NCI-H1930 (cell line): ENCODE data around the gene HHIP.

ENCODE experiments used
- DNase-seq, 2 experiments: peaks; one replicate each; lab custom pipeline; 2025; lab: John Stamatoyannopoulos, UW

Gene HHIP, protein sequence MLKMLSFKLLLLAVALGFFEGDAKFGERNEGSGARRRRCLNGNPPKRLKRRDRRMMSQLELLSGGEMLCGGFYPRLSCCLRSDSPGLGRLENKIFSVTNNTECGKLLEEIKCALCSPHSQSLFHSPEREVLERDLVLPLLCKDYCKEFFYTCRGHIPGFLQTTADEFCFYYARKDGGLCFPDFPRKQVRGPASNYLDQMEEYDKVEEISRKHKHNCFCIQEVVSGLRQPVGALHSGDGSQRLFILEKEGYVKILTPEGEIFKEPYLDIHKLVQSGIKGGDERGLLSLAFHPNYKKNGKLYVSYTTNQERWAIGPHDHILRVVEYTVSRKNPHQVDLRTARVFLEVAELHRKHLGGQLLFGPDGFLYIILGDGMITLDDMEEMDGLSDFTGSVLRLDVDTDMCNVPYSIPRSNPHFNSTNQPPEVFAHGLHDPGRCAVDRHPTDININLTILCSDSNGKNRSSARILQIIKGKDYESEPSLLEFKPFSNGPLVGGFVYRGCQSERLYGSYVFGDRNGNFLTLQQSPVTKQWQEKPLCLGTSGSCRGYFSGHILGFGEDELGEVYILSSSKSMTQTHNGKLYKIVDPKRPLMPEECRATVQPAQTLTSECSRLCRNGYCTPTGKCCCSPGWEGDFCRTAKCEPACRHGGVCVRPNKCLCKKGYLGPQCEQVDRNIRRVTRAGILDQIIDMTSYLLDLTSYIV

DNA sequence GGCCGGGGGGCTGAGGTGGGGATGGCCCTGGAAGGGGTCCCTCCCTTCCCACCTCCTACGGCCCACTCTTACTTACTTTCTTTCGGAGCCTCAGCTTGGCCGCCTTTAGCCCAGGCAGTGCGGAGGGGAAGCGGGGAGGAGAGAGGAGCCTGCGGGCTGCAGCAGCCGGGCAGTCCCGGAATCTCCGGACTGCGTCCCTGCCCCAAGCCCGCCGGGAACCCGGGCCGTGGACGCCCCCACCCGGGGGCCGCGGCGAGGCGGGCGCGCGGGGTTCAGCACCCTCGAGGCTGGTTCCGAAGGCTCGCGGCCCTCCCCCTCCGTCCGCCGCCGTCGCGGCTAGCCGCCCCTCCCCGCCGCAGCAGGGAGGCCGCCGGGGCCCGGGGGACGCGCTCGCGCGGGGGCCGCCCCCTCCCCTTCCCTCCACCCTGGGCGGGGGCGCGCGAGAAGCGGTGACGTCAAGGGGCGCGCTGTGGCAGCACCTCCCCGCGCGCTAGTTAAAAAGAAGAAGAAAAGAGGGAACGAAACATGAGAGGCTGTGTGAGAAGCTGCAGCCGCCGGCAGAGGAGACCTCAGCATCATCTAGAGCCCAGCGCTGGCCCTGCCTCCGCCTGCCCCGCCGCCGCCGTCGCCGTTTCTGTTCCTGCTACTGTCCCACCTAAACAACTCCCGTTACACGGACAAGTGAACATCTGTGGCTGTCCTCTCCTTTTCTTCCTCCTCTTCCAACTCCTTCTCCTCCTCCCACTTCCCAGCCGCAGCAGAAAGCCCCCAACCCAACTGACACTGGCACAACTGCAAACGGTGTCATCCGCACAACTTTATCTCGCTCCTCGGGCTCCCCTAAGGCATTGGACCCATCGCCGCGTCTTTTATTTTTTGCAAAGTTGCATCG is at the start of gene HHIP:
TSS of gene HHIP (plus strand) at position 526 of the 892 bp plus-strand sequence. CDS start 520 bp downstream, outside the sequence.
- peak in 1 of 2 experiments; percentile 20 for DNase-seq

DNA sequence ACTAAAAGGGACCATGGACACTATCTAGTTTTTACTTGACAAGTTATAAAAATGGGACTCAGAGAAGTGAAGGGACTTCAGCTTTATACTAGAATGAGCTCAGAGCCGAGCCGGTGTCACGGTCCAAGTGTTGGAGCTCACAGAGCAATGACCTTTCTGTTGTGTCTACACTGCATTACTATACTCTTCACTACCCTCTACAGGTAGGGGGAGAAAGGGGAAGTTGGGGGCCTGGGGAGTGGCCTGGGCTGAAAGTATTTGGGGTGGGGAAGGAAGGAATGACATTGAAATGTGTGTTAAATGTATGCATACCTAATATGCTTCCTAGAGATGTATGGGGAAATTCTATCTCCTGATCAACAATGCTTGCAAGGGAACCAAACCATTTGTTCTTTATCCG is 48.8 kb upstream of the HHIP start:
- no peak for DNase-seq

DNA sequence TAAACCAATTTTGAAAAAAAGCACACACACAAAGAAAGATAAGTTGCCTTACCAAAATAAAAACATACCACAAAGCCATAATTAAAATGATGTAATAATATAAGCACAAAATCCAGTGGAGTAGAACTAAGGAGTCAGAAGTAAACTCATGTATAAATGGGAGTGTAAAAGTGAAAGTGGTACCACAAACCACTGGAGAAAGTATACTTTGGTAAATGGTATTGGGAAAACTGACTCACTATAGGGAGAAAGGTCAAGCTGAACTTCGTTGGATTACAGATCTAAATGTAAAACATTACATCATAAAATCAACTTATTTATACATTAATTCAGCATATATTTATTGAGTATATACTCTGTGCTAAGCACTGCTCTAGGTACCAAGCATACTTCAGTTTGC is 46.3 kb upstream of the HHIP start:
- DNase-seq: no peak

DNA sequence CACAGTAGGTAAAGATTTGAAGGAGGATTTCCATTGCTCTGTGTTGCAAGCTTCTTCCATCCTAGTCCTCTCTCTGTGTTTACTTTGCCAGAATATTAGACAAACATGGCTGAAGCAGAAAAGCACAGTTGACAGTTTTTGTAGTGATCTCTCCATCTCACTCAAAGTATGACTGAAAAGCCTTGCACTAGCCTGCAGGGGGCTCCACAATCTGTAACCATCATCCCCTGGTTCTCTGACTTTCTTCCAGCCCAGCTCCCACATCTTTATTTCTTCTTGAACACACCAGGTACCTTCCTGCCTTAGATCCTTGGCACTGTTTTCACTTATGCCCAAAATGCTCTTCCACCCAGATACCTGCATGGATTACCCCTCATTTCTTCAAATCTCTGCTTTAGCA is 34.1 kb upstream of the HHIP start:
- DNase-seq: no peak

DNA sequence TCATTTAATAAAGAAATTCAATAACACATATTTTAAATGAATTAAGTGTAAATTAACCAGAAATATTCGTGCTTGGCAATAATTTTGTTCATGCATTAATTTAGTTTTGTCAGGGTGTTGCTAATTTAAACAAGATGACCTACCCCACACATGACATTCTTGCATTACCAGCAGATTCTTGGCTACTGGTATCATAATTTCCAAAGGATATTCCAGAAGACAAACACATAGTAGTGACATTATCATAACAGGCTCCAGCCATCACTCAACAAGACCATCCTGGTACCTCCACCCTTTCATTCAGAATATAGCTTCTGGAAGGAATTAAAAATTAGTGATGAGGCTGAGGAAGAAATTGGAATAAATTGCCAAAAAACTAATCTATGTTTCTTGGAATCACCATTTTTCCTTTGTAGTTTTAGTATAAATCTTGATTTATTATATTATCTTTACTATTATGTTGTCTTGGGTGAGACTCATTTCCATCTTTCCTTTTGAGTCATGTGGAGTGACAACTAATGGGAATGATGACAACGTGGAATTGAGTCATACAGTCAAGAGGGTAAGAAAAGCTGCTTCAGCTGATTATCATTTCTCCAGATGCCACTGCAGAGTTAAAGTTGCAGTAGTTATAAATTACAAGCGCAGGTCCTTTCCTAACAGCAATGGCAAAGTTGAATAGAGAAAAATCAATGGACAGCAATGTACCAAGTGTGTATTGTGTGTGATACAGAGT is 30.9 kb upstream of the HHIP start:
- DNase-seq: no peak

DNA sequence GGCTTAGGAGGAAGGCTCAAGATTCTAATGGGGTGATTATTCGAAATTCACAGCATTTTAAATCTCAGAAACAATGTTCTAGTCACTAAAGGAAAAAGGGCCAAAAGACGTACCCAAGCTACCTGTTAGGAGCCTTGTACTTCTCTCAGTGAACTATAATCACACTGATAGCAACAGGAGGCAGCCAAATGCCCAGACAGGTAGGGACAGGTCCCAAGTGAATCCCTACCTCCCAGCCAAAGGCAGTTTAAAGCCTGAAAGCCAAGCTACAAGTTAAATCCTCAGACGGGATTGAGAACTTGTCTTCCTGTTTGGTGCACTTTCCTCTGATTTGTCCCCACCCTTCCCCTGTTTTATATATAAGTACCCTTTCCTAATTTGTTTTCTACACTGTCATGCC is 24.3 kb upstream of the HHIP start:
- no peak for DNase-seq

DNA sequence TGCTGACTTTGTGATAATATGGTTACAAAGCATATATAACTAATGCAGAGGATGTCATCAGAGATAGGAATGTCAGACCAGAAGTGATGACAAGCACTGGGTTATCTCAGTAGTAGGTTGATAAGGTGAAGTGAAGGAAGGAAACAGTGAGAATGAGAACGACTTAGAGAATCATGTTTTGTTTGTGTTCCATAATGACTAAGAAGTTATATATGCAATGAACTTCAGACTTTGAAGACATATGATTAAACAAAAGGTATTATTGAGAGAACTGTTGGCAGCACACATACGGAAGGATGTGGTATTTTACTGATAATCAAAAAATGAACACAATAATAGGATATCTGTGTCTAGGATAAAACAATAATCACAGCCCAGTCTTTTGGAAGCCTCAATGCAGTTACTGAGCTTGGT is 18.3 kb upstream of the HHIP start:
- no peak for DNase-seq

DNA sequence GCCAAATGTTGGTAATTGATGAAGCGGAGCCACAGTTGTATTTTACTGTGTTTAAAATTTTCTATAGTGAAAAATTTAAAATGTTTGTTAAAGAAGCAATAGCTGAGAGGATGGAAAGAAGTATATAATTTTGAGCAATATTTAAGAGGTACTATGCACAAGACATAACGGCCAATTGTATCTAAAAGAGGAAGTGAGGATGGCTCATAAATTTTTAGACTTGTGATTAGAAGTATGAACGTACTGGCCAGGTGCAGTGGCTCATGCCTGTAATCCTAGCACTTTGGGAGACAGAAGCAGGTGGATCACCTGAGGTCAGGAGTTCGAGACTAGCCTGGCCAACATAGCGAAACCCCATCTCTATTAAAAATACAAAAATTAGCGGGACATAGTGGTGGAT is 12.7 kb upstream of the HHIP start:
- no peak for DNase-seq

DNA sequence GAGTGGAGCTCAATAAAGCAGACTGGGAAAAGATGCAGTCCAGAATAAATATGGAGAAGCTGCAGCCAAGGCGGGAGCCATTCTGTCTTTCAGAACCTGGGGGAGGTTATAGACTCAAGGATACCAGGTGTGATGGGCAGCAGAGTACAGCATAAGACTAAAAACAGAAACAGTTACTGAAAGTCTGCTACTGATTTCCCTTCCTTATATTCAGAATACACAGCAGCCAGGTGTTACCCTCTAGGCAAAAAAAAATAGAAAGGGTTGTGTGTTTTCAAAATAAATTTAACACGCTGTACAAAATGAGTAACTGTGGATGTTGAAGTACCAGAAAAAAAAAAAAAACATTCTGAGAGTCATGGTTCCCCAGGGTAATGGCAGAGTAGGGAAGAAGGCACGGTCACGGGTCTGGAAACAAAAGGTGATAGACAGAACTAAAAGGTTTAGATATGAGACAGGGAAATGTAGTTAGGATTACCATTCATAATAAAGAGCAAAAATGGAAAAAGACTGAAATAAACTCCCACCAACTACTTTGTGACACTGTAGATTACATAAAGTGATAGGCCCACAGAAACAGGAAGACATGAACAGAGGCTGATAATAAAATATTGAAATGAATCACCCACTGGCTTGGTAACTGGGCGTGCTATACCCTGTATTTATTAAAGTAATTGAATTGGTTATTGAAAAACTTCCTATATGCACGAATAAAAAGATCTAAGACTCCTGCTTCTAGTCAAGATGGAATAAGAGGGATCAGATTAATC is 10.8 kb upstream of the HHIP start:
- no peak for DNase-seq

DNA sequence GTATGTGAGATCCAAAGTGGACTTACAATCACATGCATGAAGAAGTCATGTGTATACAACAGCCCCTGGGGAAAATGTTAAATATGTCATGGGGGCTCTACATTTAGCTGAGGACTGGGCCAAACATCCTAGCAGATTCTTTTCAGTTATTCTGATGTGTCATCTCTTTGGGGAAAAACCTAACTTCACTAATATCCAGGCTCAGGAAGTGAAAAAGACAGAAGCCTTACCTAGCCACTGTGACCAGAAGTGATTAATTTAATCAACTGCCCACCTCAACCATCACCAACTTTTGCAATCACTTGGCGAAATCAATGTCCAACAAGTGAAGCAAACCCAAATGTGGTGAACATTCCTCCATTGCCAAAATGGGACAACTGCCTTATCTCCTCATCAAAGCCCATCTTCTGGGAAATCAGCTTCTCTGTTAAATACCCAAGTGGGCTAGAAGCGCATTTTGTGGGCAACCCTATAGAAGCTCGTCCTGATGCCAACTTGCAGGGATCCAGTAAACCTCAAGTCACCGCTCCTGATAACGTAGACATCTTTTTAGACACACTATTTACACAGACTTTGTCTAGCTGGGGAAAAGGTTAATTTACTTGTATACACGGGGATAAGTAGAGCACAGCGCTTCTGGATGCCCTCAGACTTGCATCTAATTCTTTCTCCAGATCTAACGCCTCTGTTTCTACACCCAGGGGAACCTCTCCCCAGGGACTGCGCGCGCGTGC is 1.4 kb upstream of the HHIP start:
- DNase-seq: no peak

DNA sequence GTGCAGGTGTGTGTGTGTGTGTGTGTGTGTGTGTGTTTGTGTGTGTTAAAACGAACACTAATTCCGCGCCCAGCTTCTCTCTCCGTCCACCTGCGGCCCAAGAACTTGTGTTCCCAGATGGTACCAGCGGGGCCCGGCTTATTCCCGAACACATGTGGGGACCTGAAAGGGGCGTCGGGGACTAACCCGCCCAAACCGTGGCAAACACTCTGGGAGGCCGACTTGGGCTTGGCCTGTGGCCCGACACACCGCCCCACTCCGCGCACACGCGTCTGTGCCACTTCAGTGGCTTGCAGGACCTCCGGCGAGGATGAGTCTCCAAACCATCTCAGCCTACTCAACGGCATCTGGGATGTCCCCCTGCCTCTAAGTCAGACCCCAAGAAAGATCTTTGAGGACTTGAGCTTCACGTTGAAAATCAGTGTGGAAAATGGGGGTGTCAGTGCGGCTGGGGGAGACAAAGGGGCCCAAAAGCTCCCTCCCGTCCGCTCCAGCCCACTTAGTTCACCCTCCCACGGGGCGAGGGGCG is 790 bp upstream of the HHIP start:
- DNase-seq: no peak

DNA sequence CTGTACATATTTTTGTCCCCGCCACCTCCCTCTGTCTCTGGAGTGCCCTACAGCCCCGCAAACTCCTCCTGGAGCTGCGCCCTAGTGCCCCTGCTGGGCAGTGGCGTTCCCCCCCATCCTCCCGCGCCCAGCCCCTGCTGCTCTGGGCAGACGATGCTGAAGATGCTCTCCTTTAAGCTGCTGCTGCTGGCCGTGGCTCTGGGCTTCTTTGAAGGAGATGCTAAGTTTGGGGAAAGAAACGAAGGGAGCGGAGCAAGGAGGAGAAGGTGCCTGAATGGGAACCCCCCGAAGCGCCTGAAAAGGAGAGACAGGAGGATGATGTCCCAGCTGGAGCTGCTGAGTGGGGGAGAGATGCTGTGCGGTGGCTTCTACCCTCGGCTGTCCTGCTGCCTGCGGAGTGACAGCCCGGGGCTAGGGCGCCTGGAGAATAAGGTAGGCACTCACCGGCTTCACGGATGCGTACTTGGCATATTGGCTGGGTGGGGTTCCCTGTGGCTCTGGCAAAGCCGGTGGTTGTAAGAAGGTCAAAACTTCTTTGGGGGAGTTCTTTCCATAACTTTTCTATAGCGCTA is 653 bp downstream of the HHIP start:
- no peak for DNase-seq

DNA sequence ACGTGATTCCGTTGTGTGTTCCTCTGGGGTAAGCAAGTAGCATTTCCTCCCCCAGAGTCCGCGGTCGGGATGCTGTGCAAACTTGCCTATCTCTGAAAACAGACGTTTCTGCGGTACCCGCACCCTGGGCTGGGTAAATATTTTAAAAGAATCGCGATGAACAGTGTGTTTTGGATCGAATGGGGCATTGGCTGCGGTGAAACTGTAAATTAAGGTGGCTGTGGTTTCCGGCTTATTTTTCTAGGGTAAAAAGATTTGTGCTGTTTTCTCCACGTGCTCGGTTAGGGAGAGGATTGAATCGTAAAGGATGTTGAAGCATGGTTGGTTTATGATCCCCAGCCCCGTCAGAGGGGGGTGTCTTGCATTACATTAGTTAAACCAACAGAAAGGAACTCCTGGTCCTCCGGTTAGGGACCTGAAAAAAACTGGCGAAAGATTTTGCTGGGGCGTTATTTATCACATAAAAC is 1.2 kb downstream of the HHIP start:
- DNase-seq: no peak

DNA sequence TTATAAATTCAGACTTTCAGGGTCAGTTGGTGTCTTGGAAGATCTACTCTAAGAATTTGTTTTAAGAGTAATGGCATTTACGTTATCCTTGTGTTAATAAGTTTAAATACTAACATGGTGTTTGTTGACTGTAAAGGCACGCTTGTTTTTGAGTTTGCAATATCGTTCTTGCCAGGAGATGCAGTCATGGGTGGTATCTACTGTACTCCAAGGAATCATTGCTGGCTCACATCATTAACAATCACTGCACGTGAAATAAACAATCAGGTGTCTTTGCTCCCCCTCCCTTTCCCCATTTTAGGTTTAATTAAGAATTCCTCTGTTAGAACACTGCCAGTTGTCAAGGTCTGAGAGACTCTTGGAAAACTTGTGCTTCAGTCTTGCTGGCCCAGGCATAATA is 1.6 kb downstream of the HHIP start:
- no peak for DNase-seq

DNA sequence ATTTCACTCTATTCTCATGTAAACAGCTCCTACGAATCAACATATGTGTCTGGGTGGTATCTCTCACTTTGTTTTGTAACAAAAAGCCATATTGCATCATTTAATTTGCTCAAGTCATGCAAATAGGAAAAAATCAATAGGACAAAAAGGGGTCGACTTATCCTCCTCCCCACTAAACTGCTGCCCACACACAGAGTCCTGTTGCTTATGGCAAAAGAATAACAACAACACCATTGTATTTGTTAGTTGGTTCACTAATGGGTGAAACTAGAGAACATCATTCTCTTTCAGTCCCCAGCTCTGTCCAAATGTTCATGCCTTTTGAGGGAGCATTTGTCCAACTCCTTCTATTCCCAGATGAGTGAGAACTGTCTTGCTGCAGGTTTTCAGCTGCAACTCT is 2.1 kb downstream of the HHIP start:
- peak in 1 of 2 experiments; percentile 22 for DNase-seq

DNA sequence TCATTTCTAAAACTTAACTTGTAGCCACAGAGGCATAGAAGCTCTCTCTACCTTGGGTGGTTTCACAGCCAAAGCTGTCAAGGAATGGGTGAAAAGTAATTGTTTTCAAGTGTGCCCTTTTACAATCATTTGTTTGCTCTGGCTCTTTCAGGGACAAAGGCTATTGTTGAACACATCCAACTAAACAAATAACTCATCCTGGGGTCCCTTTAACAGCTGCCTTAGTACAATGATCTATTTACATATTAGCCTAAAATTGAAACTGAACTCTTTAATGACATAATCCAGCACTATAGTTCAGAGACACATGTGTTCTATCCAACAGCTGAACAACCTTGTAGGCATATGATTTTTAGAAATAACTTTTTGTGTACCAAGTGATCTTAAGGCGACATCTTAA is 3.7 kb downstream of the HHIP start:
- peak; percentile 86 to 97 for DNase-seq

DNA sequence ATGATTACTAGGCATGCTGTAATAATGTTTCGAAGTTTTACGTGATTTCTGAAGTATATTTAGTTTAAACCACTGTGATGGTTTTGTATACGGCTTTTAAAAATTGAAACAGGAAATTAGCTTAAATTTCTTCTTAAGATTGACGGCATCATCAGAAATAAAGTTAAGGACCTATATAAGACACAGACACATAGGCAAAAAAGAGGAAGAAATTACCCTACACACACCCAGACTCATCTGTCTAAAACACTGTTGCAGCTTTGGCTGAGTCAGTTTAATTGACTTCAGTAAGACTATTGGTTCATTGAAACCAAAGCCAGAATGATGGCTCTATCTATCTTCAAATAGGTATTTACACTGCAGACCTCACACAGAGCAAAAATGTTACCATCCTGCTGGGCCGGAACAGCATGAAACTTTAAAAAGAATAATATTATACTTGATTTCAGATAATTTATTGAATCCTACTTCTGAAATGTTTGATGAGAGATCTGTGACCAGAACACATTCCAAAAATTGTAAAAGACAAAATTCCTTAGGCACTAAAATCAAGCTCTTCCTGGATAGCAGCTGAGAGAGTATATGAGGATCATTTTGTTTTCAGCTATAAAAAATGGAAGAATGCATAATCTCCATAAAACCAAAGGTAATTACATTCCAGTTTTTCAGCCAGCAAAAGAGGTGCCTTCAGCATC is 4.5 kb downstream of the HHIP start:
- peak; percentile 47 to 50 for DNase-seq

DNA sequence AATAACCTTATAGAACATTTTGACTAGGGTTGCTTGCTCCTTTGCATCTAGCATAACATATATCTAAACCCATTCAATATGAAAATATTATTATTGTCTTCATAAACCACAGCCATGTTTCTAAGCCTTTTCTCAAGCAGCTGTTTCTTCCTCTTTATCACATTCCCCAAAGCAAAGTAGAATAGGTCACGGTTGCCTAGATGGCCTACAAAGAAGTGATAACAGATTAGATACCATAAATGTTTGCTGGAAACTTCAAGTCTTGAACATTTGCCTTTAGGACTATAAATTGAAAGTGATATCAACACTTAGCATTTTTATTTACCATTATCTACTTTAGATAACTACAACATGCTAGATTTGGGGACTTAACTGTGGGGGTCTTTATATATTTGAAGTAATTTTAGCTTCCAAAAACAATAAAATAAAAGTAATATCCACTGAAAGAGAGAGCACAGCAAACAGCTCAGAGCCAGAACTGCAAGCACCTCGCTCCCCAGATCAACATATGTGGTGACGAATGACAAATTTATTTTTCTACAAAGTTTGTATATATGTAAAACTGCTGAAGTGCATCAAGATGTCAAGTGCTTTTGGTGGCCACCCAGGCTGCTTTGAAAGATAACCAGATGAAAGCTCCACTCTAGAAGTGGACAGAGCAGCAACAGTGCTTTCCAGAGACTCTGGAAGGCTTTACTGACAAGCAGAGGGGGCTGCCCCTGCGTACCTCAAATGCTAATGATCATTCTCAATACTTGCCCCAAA is 8.0 kb downstream of the HHIP start:
- no peak for DNase-seq
